Measurements from ENCODE around the gene SIM1.

The SIM1 gene

DNA sequence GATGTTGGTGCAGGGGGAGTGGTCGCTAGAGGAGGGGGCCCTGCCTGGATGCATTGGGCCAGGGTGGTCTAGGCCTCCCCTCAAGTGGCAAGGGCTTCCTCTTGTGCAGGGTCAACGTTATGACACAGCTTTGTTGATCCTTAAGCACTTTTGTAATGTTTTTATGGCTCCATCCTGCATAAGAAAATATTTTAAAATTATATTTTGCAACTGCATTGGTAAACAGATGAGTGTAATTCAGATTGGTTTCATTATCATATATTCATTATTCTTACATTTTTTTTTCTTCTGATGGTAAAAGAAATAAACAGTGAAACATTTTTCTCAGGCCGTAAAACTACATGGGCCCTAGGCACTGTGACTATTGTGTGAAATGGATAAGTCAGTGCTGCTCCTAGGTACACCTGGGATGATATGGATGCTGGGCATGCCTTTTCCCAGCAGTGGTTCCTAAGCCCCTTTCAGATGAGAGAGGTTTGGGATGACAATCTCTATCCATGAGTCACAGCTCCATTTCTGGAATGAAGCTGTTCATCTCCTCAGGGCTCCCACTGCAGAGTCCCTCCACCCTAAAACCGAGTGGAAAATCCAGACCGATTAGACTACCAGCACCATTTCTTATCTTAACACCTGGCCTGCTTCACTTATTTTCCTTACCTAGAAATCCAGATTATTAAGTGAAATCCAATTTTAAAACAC lies 5.8 kb upstream of the SIM1 start:
- DNase-seq (ENCODE audit: low read depth): no peak

DNA sequence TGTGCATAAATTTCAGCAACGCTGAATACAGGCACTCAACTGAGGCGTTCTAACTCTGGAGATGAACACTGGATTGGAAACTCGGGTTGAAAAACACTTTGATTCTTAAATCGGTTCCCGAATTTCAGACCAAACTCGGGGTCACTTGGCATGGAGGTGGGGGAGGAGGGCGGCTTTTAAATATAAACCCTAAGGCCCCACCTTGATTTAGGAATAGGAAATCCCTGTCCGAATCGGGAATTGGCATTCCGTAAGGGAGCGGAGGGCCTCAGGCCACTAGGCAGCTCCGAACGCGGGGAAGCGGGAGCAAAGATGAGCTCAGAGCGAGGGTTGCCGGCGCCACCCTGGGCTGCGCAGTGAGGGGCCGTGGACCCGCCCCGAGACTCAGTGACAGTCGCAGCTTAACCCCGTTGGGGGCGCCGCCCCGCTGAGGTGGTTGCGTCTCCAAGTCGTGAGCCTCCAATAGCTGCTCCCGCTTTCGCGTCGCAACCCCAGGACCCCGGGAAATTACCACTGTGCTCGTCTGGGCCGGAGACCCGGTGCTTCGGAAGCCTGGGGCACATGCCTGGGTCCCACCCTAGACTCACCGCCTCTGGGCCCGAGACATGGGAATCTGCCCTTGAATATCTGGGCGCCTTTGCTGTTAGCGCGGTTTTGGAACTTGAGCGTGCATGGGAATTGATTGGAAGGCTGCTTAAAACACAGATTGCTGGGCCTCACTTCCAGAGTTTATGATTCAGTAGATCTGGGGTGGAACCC lies 4.6 kb upstream of the SIM1 start:
- DNase-seq (ENCODE audit: low read depth): no peak

DNA sequence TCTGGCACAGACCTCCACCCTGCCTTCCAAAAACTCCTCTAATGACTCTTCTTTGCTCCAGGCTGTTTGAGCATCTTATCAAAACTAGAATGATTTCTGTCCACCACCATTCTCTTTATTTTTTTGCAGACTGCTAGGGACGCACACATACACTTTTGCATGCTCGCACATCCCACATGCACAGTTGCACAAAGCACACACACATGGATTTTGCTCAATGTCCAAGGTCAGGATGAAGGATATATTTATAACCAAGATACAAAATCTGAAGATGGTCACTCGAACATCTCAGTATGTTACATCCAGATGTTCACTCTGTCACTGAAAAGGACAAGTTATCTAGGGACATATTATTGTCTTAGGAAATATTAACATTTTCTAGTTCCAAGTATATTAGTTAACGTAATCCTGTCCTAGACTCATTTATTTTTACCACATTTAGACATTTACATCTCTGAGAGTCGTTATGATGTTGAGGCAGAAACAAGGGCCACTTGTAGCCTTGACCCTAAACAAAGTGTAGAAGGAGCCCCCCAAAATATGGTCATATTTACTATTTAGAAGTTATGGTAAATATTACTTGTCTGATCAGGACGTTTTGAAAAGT lies 3.4 kb upstream of the SIM1 start:
- no peak for DNase-seq (ENCODE audit: low read depth)

DNA sequence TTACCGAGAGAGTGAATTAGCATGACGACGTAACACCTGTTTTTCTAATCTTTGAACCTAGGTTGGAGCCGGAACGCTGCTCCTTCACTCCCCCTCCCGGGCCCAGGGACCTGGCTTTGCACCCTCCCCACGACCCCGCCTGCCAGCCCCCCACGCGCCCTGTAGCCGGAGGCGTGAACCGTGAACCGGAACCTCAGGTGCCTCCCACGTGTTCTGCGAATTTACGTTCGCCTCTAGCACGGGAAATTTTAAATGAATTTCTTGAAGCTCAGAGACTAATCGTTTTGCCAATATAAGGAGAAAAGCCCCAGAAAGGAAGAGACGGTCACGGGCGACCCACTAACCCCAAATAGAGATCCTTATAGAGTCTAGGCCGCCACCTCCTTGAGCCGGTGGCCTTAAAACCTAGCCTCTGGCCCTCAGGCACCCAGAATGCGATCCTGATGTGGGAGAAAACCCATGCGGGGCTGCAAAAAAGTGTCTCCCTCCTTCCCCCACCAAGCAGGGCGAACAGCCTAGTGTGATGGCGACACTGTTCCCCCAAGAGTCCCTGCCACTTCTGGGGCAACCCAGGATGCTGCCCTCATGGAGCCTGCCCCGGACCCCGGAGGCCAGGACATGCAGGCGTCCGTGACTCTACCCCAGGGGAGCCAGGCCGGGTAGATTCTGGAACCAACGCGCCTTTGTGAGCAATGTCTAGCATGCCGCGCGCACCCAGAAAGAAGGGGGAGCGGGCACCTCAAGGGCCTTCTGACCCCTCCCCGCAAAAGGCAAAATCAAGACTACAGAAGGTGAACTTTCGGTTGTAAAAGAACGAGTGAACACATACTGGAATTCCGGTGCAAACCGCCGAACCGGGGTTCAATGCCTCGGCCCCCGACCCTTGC lies 2.7 kb upstream of the SIM1 start:
- no peak for DNase-seq (ENCODE audit: low read depth)

DNA sequence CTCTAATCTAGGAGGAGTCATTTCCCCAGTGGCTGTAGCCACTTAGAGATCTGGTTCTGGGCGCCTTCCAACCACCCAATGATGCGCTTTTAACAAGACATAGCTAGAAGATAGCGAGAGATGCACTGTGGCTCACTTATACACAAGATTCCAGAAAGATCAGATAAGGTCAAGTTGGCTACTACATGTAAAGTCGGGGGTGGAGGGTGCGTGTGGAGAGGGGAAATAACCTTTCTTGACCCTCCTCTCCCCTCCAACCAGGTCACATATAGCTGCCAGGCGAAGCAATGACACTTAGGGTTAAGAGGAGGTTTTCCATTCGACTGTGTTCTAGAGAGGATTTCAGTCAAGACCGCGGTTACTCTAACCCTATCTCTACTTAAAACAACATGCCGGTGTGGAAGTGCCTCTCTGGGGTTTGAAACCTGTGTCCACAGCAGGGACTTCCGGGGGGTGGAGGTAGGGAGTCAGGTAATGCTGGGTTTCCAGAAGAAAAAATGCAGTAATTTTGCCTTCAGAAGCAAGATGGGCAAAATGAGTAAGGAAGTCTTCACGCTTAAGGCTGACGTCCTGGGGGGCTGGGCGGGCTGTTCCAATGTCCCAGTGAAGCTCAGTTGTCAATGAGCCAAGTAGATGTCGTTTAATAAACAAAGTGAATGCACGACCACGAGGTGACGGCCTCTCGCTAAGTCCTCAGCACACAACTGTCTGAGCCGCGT lies 1.8 kb upstream of the SIM1 start:
- DNase-seq (ENCODE audit: low read depth): no peak

DNA sequence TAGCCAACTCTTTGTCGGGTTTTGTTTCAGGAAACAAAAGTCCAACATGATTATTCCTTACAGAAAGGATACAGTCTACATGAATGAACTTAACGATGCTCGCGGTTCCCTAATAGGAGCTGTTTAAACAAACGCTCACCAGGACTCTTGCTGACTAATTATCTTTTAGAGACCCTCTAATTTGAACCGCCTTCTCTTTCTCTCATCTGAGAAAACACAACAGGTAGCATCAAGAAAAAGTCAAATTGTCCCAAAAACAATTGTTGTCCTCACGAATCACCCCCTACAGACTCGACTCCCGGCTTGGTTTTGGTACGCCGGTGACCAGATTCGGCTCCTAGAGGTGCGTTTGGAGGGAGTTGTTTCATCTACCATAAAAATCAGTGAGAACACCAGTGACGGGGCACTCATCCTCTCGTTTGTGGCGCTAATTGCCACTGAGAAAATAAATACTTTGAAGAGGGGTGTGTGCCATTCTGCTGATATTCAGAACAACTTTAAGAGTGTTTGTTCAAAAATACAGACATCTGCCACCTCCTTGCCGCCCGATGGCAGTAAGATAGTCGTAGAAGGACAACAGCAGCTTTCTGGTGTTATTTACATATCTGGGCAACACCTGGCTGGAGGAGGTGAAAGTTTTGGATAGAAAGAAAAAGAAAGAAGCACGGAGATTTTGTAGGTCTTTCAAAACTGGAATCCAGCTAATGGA lies 1.1 kb upstream of the SIM1 start:
- DNase-seq (ENCODE audit: low read depth): no peak

DNA sequence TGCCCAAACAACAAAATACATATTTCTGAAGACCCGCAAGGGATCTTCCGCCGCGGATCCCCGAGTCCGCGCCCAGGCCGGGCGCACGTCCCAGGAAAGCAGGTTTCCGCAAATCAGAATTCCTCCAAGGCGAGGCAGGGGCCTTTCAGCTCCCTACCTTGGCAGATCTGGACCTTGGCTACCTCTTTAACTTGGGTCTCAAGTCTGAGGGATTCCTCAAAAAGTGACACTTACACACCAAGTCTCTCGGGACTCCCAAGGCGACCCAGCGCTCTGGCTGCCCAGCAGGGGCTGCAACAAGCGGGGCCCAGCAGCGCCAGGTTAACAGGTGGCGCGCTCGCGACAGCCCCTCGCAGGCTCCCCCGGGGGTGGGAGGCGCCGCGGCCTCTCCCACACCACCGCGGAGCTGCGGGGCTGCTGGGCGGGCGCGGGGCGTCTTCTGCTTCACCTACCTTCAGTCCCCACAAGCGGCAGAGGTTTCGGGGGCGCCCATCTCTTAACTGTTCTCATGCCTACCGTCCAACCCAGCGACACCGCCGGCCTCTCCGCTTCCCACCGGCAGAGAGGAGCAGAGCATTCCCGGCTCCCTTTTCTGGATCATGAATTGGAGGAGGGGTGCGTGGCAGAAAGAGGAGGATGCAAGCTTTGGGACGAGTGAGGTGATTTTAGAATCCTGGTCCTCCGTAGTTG lies 414 bp downstream of the SIM1 start:
- no peak for DNase-seq (ENCODE audit: low read depth)

DNA sequence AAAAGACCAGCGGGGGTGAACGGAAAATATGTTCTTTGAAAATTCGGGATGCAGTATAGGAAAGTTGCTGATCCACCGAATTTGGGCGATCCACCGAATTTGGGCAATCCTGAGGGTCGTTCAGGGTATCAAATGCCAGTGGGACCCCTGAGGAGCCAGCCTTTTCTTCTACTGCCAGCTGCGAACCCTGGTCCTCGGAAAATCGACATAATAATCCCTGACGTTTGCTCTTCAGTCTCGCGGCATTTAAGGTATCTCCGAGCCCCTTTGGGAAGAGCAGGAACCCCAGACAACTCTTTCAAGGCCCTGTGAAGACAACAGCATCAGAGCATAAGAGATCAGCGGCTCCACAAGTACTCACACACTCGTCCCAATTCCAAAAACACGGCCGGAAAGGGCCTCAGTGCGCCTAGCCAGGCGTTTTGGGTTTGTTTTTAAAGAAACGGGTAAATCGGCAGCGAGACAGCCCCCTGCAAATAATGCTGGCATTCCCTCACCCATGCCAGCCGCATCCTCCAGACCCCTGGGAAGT lies 1.0 kb downstream of the SIM1 start:
- DNase-seq (ENCODE audit: low read depth): no peak

DNA sequence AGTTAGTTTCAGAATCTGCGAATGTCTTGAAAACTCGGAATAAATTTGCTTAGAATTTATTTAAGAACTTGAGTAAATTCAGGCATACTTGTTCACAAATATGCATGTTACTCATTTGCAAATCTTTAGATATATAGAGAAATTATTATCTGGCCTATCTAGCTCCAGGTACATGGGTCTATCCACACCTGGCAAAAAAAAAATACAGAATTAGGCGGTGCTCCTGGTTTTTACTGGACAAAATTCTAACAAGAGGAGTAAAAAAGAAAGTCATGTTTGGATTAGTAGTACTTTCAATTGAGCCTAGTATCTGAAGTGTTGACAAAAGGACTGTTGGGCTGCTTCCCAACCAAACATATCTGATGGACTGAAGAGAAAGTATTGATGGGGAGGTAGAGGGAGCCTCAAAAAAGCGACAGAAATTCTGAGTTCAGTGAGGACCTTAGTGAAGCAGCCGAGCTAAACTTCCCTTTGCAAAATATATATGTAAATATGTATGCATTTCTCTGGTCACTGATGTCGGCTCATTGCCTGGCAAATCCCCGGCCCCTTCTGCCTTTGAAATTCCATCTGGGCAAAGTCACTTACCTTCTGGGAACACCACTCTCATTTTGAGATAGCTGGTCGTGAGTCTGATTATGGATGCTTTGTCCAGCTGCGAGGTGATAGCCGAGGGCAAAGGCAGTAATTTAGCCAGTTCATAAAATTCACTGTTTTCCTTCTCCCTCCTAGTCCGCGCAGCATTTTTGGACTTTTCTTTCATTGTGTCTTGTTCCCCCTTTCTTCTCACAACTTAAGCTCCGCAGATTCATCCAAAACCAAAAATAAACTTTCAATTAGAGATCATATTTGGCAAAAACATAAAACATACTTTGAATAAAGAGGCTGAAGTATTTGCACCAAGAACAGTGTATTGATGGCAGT lies 1.8 kb downstream of the SIM1 start:
- DNase-seq (ENCODE audit: low read depth): no peak

DNA sequence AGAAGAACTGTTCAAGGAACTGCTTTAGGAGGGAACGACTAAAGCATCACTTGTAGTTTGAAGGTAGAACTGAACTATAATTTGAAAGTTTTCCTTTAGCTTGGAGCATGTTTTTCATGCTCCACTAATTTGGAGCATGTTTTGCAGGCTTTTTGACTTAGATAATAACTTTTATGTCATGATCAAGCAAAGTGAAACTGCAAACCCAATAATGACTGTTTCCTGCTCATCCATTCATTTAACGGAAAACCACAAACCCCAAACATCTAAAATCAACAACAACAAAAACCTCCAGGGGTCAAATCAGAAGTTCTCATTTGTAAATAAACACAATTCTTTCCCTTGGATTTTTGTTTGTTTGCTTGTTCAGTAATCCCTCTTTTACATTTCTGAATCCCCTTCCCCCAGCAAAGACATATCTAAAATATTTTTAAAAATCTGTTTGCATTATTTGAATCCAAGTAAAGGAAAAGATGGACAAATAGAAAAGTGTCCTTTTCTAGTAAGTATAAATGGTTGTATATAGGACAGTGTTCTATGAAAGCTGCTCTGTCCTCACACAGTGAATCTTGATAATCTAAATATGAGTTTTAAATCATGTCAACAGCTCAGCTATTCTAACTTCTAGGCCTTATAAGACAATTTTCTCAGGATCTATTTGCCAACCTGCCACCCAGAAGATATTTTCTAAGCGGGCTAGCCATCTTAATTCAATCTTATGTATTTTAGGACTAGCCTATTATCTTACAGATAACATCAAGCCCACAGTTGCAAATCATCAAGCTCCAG lies 2.6 kb downstream of the SIM1 start:
- no peak for DNase-seq (ENCODE audit: low read depth)

DNA sequence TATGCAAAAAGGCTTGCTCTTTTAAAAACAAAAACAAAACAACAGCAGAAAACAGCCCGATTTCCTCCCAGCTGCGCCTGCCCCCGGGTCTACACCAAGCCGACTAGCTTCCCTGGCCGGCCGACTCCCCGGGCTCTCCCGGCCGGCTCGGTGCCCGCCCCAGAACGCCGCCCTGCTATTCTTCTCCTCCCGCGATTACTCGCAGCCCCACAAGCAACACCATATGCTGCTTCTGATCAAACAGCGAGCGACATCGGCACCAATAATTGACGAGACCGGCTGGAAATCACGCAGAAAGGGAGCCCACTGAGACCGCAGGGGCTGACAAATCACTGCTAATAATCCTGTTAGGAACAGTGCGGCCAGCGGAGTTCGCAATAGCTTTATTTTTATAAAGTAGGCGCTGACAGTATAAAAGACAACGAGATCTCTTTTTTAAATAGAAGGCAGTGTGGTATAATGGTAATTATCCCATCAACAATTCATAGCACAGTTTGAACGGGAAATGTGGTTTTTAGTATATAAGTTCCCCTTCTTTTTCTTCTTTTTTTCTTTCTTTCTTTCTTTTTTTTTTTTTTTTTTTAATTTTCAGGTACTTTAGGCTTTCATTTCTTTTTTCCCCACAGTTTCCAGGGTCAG lies 3.3 kb downstream of the SIM1 start:
- DNase-seq (ENCODE audit: low read depth): no peak

DNA sequence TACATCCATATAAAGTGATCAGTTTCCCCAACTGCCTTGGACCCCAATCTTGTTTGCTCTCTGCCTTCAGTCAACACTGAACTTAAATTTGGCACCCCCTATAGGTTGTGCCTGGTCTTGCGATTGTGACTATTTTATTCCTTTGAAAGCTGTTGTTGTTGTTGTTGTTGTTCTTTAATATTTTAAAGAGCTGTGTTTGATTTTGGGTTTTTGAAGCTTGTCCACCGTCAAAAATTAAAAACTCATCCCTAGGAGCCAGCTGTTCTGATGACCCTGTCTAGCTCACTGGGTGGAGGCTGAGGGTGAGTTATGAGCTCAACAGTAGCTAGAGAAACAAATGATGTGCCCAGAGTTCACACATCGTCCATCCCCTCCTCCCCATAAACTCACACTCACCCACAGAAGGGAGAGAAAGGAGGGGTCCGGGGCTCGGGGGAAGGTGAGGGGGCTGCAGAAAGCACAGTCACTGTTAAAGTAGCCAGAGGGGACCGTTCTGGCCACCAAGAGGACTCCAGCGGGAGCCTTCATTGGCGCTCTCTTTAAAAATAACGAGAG lies 4.0 kb downstream of the SIM1 start:
- DNase-seq (ENCODE audit: low read depth): no peak

DNA sequence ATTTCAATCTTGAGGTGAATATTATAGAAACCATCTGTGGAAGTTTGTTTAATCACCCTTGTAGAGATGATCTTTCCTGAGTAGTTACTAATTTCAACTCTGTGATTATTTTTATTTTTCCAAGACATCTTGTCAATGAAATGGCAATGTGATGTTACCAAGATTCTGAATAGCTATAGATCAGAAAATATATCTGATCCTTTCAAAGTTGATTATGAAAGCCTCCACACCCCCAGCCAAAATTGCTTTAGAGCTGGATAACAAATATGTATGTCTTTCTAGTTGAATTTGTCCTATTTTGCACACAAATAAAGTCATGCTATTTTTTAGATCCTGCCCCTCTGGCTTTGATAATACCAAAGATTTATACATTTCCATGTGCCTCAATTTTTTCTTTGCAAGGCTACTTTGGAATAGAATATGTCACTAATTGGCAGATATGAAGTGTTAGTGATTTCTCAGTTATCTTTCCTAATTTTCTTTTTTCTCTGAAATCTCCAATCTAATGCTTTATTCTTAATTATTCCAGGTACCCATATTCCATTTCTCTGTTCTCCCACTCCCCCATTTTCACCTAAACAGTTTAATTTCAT lies 5.0 kb downstream of the SIM1 start:
- no peak for DNase-seq (ENCODE audit: low read depth)

DNA sequence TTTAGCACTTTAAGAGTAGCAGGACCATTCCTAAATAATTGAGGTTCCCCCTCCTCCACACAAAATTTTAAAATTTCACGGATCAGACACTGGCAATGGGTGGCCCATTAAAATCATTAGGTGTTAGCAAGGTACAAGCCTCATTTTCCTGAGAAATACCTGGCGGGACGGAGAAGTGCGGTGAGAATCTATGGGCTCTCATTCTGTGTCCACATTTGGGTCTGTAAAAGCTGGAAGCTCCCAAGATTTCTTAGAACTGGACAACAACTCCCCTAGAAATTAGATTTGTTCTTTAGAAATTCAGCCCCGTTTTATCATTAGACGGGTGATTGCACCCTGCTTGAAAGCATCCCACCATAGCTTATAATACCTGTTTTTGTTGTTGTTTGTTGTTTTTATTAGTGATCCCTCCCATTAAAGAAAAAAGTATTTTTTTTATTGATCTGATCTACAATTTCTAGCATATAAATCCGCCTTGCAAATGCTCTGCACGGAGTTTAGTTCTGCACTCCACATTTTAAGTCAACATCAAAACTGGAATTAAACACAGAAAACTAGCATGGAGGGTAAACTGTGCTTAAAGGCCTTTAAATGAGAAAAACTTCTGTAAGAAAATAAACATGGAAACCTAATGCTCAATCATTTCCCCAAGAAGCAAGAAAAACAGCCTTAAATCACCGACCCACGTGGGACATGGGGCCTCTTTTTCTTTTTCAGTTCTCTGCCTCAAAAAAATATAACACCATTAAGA lies 5.7 kb downstream of the SIM1 start:
- DNase-seq (ENCODE audit: low read depth): no peak

DNA sequence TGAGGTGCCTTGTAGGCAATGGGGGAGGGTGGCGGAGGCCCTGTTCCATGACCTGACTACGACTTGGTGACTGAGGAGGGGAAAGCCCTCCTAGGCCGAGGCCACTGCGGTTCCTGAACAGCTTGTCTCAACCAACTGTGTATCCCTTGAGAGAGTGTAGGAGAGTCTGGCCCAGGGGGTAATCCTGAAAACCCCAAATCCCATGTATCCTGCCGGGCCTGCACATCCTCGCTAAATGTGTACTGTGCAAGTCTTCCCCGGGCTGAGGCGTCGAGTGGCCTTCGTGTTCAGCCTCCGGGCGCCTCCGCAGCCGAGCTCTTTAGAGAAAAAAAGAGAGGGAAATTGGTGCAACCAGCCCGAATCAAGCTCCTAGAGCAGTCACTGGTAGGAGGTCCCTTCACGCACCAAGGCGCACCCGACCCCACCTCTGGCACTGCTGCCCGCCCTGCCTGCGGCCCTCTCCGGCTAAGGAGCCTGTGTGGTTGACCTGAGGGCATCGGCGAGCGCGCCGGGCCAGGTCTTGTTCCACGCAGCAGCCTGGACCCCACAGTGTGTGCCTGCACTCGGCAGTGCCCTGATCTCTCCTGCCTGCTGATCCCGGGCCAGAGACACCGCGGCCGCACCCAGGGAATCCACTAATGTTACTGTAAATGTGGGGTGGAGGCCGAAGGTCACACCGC lies 7.3 kb downstream of the SIM1 start:
- no peak for DNase-seq (ENCODE audit: low read depth)

DNA sequence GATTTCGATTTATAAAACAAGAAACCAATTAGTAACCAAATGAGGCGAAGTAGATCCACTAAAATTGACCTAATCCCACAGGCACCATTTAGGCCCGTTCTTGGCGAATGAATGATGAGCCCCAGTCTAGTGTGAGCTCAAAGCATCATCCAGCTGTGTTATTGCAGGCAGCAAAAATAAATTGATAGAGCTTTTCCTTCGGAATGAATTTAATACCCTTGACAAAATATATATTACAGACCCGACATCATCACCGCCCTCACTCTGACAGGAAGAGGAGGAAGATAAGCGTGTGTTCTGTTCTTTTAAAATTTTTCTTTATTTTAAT lies 7.8 kb downstream of the SIM1 start:
- DNase-seq (ENCODE audit: low read depth): no peak
